GM12878 (cell line): ENCODE data around the gene KLHDC8A. TPM values are rescaled to one million over a fixed set of nuclear protein-coding genes. Genes with fewer than 3 reads are reported as not detected.

Experiments used
- ATAC-seq: fragments of 200-7000 bp; cut with Tn5 transposase; 3 replicates; pipeline ENCODE4 v1.9.1; 2020; ENCODE audit warnings: mild to moderate bottlenecking, moderate library complexity
- BruUV-seq: library from RNA; stranded (reverse); fragments of 400-500 nt; replicated peaks from 2 replicates; lab custom pipeline; 2021; lab: Mats Ljungman, UMichigan
- CTCF ChIA-PET: fragments of 300-600 bp; sonication (Branson Sonifier 250); formaldehyde crosslinking; extraction: SDS; loops from one replicate; lab custom pipeline; 2021; ENCODE audit warnings: inconsistent platforms; lab: Yijun Ruan, JAX
- POLR2A ChIA-PET: fragments of 350-600 bp; formaldehyde crosslinking; extraction: SDS; loops from one replicate; lab custom pipeline; 2021; ENCODE audit warnings: inconsistent platforms; lab: Charles Lee
- RAD21 ChIA-PET: fragments of 300-600 bp; sonication (Branson Sonifier 250); formaldehyde crosslinking; loops from one replicate; lab custom pipeline; 2023; ENCODE audit warnings: antibody characterized with exemption; ENCODE audit not compliant: unreplicated experiment; lab: Charles Lee
- SMC1A ChIA-PET: fragments of 300-600 bp; sonication (Branson Sonifier 250); formaldehyde crosslinking; loops from one replicate; lab custom pipeline; 2023; ENCODE audit not compliant: unreplicated experiment, uncharacterized antibody; lab: Charles Lee
- DNase-seq: peaks from one replicate; pipeline ENCODE4 v3.0.0-alpha.2; 2011; ENCODE audit warnings: low read depth, low spot score
- FAIRE-seq: peaks from 3 replicates; lab custom pipeline; 2011; peaks lifted over from hg19 to GRCh38; lab: Jason Lieb, UNC
- H2AFZ ChIP-seq: 2 replicates; pipeline ENCODE4 v1.6.0; 2011; ENCODE audit warnings: low read depth, low read length, control low read depth; ENCODE audit not compliant: control insufficient read depth
- H3K27ac ChIP-seq: 2 replicates; pipeline ENCODE4 v1.5.1; 2011; ENCODE audit warnings: control low read depth; ENCODE audit not compliant: control insufficient read depth, insufficient read depth
- H3K27me3 ChIP-seq, 2 experiments: replicated peaks in 1 of 2; 2 replicates each; pipeline versions ENCODE4 v1.6.0 to v1.6.1; 2011; ENCODE audit warnings: low read length in 1 of 2; ENCODE audit not compliant: control insufficient read depth in 2 of 2, insufficient read depth in 2 of 2
- H3K36me3 ChIP-seq, 2 experiments: 2 replicates each; pipeline ENCODE4 v1.5.1; 2011; ENCODE audit warnings: low read length in 1 of 2; ENCODE audit not compliant: control insufficient read depth in 2 of 2, insufficient read depth in 2 of 2
- H3K4me1 ChIP-seq: 2 replicates; pipeline ENCODE4 v1.6.1; 2011; ENCODE audit warnings: mild to moderate bottlenecking, low read length, moderate library complexity, mixed read lengths; ENCODE audit not compliant: control insufficient read depth, insufficient read depth
- H3K4me2 ChIP-seq: 2 replicates; pipeline ENCODE4 v1.6.0; 2011; ENCODE audit warnings: control low read depth; ENCODE audit not compliant: control insufficient read depth, insufficient read depth
- H3K4me3 ChIP-seq: fragments of 200-600 bp; sonication (generic); 2 replicates; pipeline ENCODE4 v1.5.1; 2016
- H3K79me2 ChIP-seq: 2 replicates; pipeline ENCODE4 v1.6.0; 2011; ENCODE audit warnings: low read length; ENCODE audit not compliant: control insufficient read depth, insufficient read depth
- H3K9ac ChIP-seq: 2 replicates; pipeline ENCODE4 v1.8.0; 2011; ENCODE audit warnings: low read length, control low read depth, mixed read lengths; ENCODE audit not compliant: control insufficient read depth, insufficient read depth
- H3K9me3 ChIP-seq: replicated peaks from 3 replicates; pipeline ENCODE4 v1.5.1; 2011; ENCODE audit warnings: mild to moderate bottlenecking, low read length; ENCODE audit not compliant: control insufficient read depth, insufficient read depth
- H4K20me1 ChIP-seq: 2 replicates; pipeline ENCODE4 v1.6.0; 2011; ENCODE audit not compliant: control insufficient read depth, insufficient read depth
- ASH2L ChIP-seq: fragments of 300-600, 200-600 bp; sonication (generic); IDR thresholded peaks from 2 replicates; pipeline ENCODE4 v1.6.1; 2017; ENCODE audit warnings: low read depth, mild to moderate bottlenecking, borderline replicate concordance
- BACH1 ChIP-seq: fragments of 450-650 bp; IDR thresholded peaks from 2 replicates; pipeline ENCODE4 v1.6.1; 2017; ENCODE audit warnings: mild to moderate bottlenecking, borderline replicate concordance
- CHD1 ChIP-seq: IDR thresholded peaks from 2 replicates; pipeline ENCODE4 v1.6.1; 2012; ENCODE audit warnings: low read depth, low read length, improper control_type of control experiment
- CREM ChIP-seq: IDR thresholded peaks from 2 replicates; pipeline ENCODE4 v1.6.1; 2014; ENCODE audit warnings: antibody characterized with exemption, low read depth
- ELK1 ChIP-seq: IDR thresholded peaks from 2 replicates; pipeline ENCODE4 v1.6.1; 2012; ENCODE audit warnings: low read depth, low read length, improper control_type of control experiment
- FOXK2 ChIP-seq: fragments of 450-650 bp; IDR thresholded peaks from 2 replicates; pipeline ENCODE4 v1.6.1; 2017; ENCODE audit warnings: mild to moderate bottlenecking, moderate library complexity
- IRF4 ChIP-seq: IDR thresholded peaks from 2 replicates; pipeline ENCODE4 v1.6.1; 2011; ENCODE audit warnings: low read depth, low read length
- KLF5 ChIP-seq: fragments of 450-650 bp; IDR thresholded peaks from 2 replicates; pipeline ENCODE4 v1.6.1; 2014; ENCODE audit warnings: mild to moderate bottlenecking; ENCODE audit not compliant: partially characterized antibody
- MEF2B ChIP-seq: fragments of 450-650 bp; IDR thresholded peaks from 2 replicates; pipeline ENCODE4 v1.6.1; 2018; ENCODE audit warnings: mild to moderate bottlenecking, moderate library complexity; ENCODE audit not compliant: partially characterized antibody, poor library complexity, severe bottlenecking
- MTA2 ChIP-seq: fragments of 450-650 bp; IDR thresholded peaks from 2 replicates; pipeline ENCODE4 v1.6.1; 2016; ENCODE audit warnings: low read depth, mild to moderate bottlenecking, moderate library complexity
- MTA3 ChIP-seq: IDR thresholded peaks from 2 replicates; pipeline ENCODE4 v1.6.1; 2012; ENCODE audit warnings: low read length, inconsistent platforms, borderline replicate concordance
- NKRF ChIP-seq: fragments of 450-650 bp; conservative IDR thresholded peaks from 2 replicates; pipeline ENCODE4 v1.6.1; 2017; ENCODE audit warnings: mild to moderate bottlenecking, moderate library complexity
- NRF1 ChIP-seq: conservative IDR thresholded peaks from 2 replicates; pipeline ENCODE4 v1.6.1; 2011; ENCODE audit warnings: mild to moderate bottlenecking, low read depth, low read length, improper control_type of control experiment
- PAX5 ChIP-seq: IDR thresholded peaks from 2 replicates; pipeline ENCODE4 v1.6.1; 2011; ENCODE audit warnings: low read depth, low read length, borderline replicate concordance
- PML ChIP-seq: IDR thresholded peaks from 2 replicates; pipeline ENCODE4 v1.6.1; 2012; ENCODE audit warnings: low read length, inconsistent platforms
- RCOR1 ChIP-seq: conservative IDR thresholded peaks from 2 replicates; pipeline ENCODE4 v1.6.1; 2012; ENCODE audit warnings: low read depth, low read length, improper control_type of control experiment
- STAT1 ChIP-seq: fragments of 450-650 bp; conservative IDR thresholded peaks from 2 replicates; pipeline ENCODE4 v1.6.1; 2014; ENCODE audit warnings: antibody characterized with exemption, mild to moderate bottlenecking
- WGBS: methylation state at CpG from one replicate; pipeline ENCODE4 v1.1.6; 2016; ENCODE audit warnings: low lambda C conversion rate; ENCODE audit not compliant: insufficient replicate concordance, insufficient coverage; ENCODE audit errors: missing lambda C conversion rate; 5-methylcytosine and 5-hydroxymethylcytosine counted together
- in situ Hi-C: fragments of 300-500 bp; cut with MboI; formaldehyde crosslinking; loops from 9 replicates; pipeline ENCODE4 v1.14.3; 2018; ENCODE audit warnings: mixed read lengths
- intact Hi-C: fragments of 100-400 bp; cut with micrococcal nuclease; formaldehyde crosslinking; loops from one replicate; pipeline ENCODE4 v1.14.2; 2022; ENCODE audit not compliant: unreplicated experiment
- polyA plus RNA-seq, 11 experiments: library from polyadenylated mRNA; depleted of rRNA in 4 of 11; unstranded in 6 of 11; stranded (reverse) in 5 of 11; fragments of >200 nt; fragmentation: Nextera tagmentation in 4 of 11; fragmentation: Illumina TruSeq in 1 of 11; extraction: Ambion mirVana in 4 of 11; extraction: Trizol in 1 of 11; gene quantifications; 1 replicate in 1 of 11; 2 replicates in 10 of 11; pipeline versions ENCODE4 v1.2.1 to v1.2.3, GENCODE V29; 2011 to 2016; ENCODE audit warnings: inconsistent platforms in 2 of 11, missing spikeins in 2 of 11, low read depth in 1 of 11
- total RNA-seq, 4 experiments: library from RNA; depleted of rRNA in 3 of 4; stranded (reverse); fragments of >200 nt in 3 of 4; fragmentation: Illumina TruSeq in 1 of 4; extraction: Trizol in 1 of 4; gene quantifications; 2 replicates each; pipeline versions ENCODE4 v1.2.1 to v1.2.3, GENCODE V29; 2013 to 2021
- TF ChIP-seq, protein P1 (sequence below): fragments of 450-650 bp; IDR thresholded peaks from 2 replicates; pipeline ENCODE4 v1.6.1; 2016; ENCODE audit warnings: mild to moderate bottlenecking, moderate library complexity, borderline replicate concordance

The KLHDC8A gene
- total and polyA plus RNA-seq, 10 of the 15 experiments (the other 5 are each of a cell fraction or from before 2014, with no cell fraction given): not detected

DNA sequence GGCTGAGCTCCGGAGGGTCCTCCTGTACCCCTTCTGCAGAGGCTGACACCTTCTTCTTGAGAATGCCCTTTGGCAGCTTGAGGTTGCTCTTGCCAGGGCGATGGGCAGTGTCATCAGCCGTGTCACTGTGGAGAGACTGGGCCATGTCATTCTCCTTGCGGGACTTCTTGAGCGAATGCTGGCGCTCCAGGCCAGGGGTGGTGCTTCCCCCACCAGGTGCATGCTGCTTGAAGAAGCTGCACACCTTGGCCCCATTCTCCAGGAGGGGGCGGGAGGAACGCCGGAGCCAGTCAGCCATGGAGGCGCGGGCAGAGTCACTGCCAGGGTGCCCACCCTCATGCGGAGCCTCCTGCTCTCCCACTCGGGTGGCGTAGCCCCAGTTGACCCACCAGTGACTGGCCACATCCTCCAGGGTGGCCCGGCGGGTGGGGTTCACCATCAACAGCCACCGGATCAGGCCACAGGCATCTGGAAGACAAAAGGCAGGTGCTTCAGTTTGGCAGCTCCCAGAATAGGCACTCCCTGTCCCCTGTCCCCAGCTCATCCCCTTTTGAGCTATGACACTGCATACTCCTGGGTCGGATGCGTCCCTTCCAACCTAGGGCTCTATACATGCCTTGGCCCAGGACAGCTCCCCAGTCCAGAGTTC lies 52.6 kb downstream of the KLHDC8A start:
- ATAC-seq (no peak), FAIRE-seq (no peak), DNase-seq (no peak)
- BruUV-seq: no TSS peak
- no peaks in the 10 kb centered on the region for H3K4me1 ChIP-seq
- RAD21 ChIA-PET: interaction anchor here (0.7 to 1.7 kb wide), 3 partner anchors 9 to 182 kb away, joined by 3 to 6 read pairs (median 3); no protein-coding TSS in a partner anchor
- no peak overlapping the region for H3K27ac ChIP-seq
- no peaks in the 10 kb centered on the region; a peak in 1 of 4 replicates for H3K36me3 ChIP-seq
- POLR2A ChIA-PET: interaction anchor here (1.5 kb wide), 1 partner anchor 10 kb away, joined by 5 read pairs; no protein-coding TSS in a partner anchor
- in situ Hi-C loops: no loop called here
- no peaks in the 10 kb centered on the region for H3K79me2 ChIP-seq
- H3K4me3 ChIP-seq: no peak overlapping the region
- WGBS: 82% methylated on average over 19 of the region's 19 CpGs
- H3K9me3 ChIP-seq: no peaks in the 10 kb centered on the region
- H3K27me3 ChIP-seq: peaks cover 0 to 2% of the 10 kb centered on the region in 2 experiments; a peak in 1 of 4 replicates
- intact Hi-C loops: no loop called here
- no peak overlapping the region for H3K4me2 ChIP-seq
- no peak overlapping the region for H2AFZ ChIP-seq
- SMC1A ChIA-PET: interaction anchor here (0.9 to 35.1 kb wide), 2 partner anchors 21 to 26 kb away, joined by 3 to 1445 read pairs; no protein-coding TSS in a partner anchor
- no peaks in the 10 kb centered on the region for H4K20me1 ChIP-seq
- no peak overlapping the region for H3K9ac ChIP-seq
- CTCF ChIA-PET: interaction anchor here (1.1 to 59.5 kb wide), 2 partner anchors 21 to 34 kb away, joined by 3 to 2333 read pairs; no protein-coding TSS in a partner anchor
- TF ChIP-seq MEF2B (no peak), STAT1 (no peak), FOXK2 (no peak), PML (no peak), ASH2L (no peak), NKRF (no peak), BACH1 (no peak), ELK1 (no peak), MTA2 (no peak), CREM (no peak), RCOR1 (no peak), PAX5 (no peak), NRF1 (no peak), MTA3 (no peak), IRF4 (no peak), KLF5 (no peak), CHD1 (no peak)
- TF ChIP-seq, protein P1, sequence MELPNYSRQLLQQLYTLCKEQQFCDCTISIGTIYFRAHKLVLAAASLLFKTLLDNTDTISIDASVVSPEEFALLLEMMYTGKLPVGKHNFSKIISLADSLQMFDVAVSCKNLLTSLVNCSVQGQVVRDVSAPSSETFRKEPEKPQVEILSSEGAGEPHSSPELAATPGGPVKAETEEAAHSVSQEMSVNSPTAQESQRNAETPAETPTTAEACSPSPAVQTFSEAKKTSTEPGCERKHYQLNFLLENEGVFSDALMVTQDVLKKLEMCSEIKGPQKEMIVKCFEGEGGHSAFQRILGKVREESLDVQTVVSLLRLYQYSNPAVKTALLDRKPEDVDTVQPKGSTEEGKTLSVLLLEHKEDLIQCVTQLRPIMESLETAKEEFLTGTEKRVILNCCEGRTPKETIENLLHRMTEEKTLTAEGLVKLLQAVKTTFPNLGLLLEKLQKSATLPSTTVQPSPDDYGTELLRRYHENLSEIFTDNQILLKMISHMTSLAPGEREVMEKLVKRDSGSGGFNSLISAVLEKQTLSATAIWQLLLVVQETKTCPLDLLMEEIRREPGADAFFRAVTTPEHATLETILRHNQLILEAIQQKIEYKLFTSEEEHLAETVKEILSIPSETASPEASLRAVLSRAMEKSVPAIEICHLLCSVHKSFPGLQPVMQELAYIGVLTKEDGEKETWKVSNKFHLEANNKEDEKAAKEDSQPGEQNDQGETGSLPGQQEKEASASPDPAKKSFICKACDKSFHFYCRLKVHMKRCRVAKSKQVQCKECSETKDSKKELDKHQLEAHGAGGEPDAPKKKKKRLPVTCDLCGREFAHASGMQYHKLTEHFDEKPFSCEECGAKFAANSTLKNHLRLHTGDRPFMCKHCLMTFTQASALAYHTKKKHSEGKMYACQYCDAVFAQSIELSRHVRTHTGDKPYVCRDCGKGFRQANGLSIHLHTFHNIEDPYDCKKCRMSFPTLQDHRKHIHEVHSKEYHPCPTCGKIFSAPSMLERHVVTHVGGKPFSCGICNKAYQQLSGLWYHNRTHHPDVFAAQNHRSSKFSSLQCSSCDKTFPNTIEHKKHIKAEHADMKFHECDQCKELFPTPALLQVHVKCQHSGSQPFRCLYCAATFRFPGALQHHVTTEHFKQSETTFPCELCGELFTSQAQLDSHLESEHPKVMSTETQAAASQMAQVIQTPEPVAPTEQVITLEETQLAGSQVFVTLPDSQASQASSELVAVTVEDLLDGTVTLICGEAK: no peak
